ENCODE data around the gene XPR1.

Gene XPR1

GRCh38 chr1:180928331-180929230 is 296.8 kb downstream of the XPR1 start:
- Mint-ChIP-seq H3K9me3 (no peaks in the 10 kb centered on the region), H3K36me3 (ENCODE audit: low read depth) (no peaks in the 10 kb centered on the region), H3K4me3 (no peak overlapping the region), H3K27ac (peak overlapping the region; percentile 2), H3K4me1 (peaks cover 68% of the 10 kb centered on the region), H3K27me3 (ENCODE audit: low read depth, poor library complexity) (peaks cover 3% of the 10 kb centered on the region)
- no peak for TF ChIP-seq CTCF (IDR thresholded peaks at IDR 0.05)
- DNase-seq, result no peak

- H3K27ac Mint-ChIP-seq, result no peak overlapping the region
- peaks cover under 1% of the 10 kb centered on the region for H3K36me3 Mint-ChIP-seq (ENCODE audit: low read depth)
- peaks cover 3% of the 10 kb centered on the region for H3K27me3 Mint-ChIP-seq (ENCODE audit: low read depth, poor library complexity)
- TF ChIP-seq CTCF (IDR thresholded peaks at IDR 0.05), result no peak
- no peak for DNase-seq
- H3K4me1 Mint-ChIP-seq, result peaks cover 61% of the 10 kb centered on the region
- H3K9me3 Mint-ChIP-seq, result no peaks in the 10 kb centered on the region
- no peak overlapping the region for H3K4me3 Mint-ChIP-seq
These were observed 297.6 kb downstream of the XPR1 start for GRCh38 chr1:180929389-180929788.

GRCh38 chr1:180930687-180931086 is 298.9 kb downstream of the XPR1 start:
- H3K36me3 Mint-ChIP-seq (ENCODE audit: low read depth), result peaks cover 5% of the 10 kb centered on the region
- peaks cover 54% of the 10 kb centered on the region for H3K4me1 Mint-ChIP-seq
- H3K27ac Mint-ChIP-seq, result no peak overlapping the region
- no peak overlapping the region for H3K4me3 Mint-ChIP-seq
- DNase-seq, result no peak
- H3K9me3 Mint-ChIP-seq, result no peaks in the 10 kb centered on the region
- no peak for TF ChIP-seq CTCF (IDR thresholded peaks at IDR 0.05)
- peaks cover 3% of the 10 kb centered on the region for H3K27me3 Mint-ChIP-seq (ENCODE audit: low read depth, poor library complexity)

- TF ChIP-seq CTCF (IDR thresholded peaks at IDR 0.05), result no peak
- H3K9me3 Mint-ChIP-seq, result no peaks in the 10 kb centered on the region
- H3K4me1 Mint-ChIP-seq, result peaks cover 52% of the 10 kb centered on the region
- no peak overlapping the region for H3K27ac Mint-ChIP-seq
- H3K4me3 Mint-ChIP-seq, result no peak overlapping the region
- H3K27me3 Mint-ChIP-seq (ENCODE audit: low read depth, poor library complexity), result peaks cover 3% of the 10 kb centered on the region
- H3K36me3 Mint-ChIP-seq (ENCODE audit: low read depth), result peaks cover 5% of the 10 kb centered on the region
- DNase-seq, result no peak
These were observed 299.7 kb downstream of the XPR1 start for GRCh38 chr1:180931529-180931928.

- peaks cover 3% of the 10 kb centered on the region for H3K27me3 Mint-ChIP-seq (ENCODE audit: low read depth, poor library complexity)
- peaks cover 44% of the 10 kb centered on the region for H3K4me1 Mint-ChIP-seq
- peaks cover 5% of the 10 kb centered on the region for H3K36me3 Mint-ChIP-seq (ENCODE audit: low read depth)
- no peak for TF ChIP-seq CTCF (IDR thresholded peaks at IDR 0.05)
- H3K9me3 Mint-ChIP-seq, result no peaks in the 10 kb centered on the region
- DNase-seq, result no peak
- H3K4me3 Mint-ChIP-seq, result no peak overlapping the region
- H3K27ac Mint-ChIP-seq, result no peak overlapping the region
These were observed 300.6 kb downstream of the XPR1 start for GRCh38 chr1:180932378-180932777.

- no peak for DNase-seq
- Mint-ChIP-seq H3K27ac (no peak overlapping the region), H3K4me1 (peaks cover 45% of the 10 kb centered on the region), H3K4me3 (no peak overlapping the region), H3K9me3 (no peaks in the 10 kb centered on the region), H3K36me3 (ENCODE audit: low read depth) (peaks cover 5% of the 10 kb centered on the region), H3K27me3 (ENCODE audit: low read depth, poor library complexity) (peaks cover 8% of the 10 kb centered on the region)
- TF ChIP-seq CTCF (IDR thresholded peaks at IDR 0.05), result no peak
These were observed 301.3 kb downstream of the XPR1 start for GRCh38 chr1:180933141-180933540.
